Vagina (tissue), 2 donors: ENCODE results near the gene RPL27.

ENCODE experiments used
- POLR2AphosphoS5 ChIP-seq, 2 donors: sonication (generic); formaldehyde crosslinking; IDR thresholded peaks; one replicate each; pipeline ENCODE4 v1.9.0; 2017; ENCODE audit warnings: antibody characterized with exemption in 2 of 2, mild to moderate bottlenecking in 2 of 2, low read depth in 1 of 2; ENCODE audit not compliant: insufficient read depth in 1 of 2
- TF ChIP-seq, protein P1 (sequence below), 3 experiments: fragments of 450-650 bp in 2 of 3; fragments of 200-600 bp in 1 of 3; sonication (generic) in 1 of 3; IDR thresholded peaks; one replicate each; pipeline ENCODE4 v1.5.1; 2017 to 2019; ENCODE audit warnings: antibody characterized with exemption in 3 of 3, mild to moderate bottlenecking in 2 of 3, moderate library complexity in 2 of 3

DNA sequence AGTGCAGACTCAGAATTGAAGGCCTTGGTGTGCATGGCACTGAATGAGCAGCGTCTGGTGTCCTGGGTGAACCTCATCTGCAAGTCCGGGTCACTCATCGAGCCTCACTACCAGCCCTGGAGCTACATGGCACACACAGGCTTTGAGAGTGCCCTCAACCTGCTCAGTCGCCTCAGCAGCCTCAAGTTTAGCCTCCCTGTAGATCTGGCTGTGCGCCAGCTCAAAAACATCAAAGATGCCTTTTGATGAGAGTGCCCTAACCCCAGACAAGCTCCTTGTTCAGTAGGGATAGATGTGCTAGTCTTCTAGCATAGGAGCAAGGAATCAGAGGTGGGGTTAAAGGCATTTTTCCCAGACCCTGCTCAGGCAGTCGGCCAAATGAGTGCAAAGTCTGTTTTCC lies 6.7 kb upstream of the RPL27 start:
- TF ChIP-seq, protein P1, sequence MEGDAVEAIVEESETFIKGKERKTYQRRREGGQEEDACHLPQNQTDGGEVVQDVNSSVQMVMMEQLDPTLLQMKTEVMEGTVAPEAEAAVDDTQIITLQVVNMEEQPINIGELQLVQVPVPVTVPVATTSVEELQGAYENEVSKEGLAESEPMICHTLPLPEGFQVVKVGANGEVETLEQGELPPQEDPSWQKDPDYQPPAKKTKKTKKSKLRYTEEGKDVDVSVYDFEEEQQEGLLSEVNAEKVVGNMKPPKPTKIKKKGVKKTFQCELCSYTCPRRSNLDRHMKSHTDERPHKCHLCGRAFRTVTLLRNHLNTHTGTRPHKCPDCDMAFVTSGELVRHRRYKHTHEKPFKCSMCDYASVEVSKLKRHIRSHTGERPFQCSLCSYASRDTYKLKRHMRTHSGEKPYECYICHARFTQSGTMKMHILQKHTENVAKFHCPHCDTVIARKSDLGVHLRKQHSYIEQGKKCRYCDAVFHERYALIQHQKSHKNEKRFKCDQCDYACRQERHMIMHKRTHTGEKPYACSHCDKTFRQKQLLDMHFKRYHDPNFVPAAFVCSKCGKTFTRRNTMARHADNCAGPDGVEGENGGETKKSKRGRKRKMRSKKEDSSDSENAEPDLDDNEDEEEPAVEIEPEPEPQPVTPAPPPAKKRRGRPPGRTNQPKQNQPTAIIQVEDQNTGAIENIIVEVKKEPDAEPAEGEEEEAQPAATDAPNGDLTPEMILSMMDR (IDR thresholded peaks at IDR 0.05), result no peak
- TF ChIP-seq POLR2AphosphoS5 (IDR thresholded peaks at IDR 0.05; ENCODE audit: insufficient read depth in 1 of 2, low read depth in 1 of 2), result no peak
